GM19043 (cell line): ENCODE results near the gene FBXO11.

Experiments
- ATAC-seq: cut with Tn5 transposase; IDR thresholded peaks from one replicate; pipeline ENCODE4 v1.9.1; 2021; ENCODE audit warnings: low read depth; ENCODE audit not compliant: unreplicated experiment

Gene FBXO11

DNA sequence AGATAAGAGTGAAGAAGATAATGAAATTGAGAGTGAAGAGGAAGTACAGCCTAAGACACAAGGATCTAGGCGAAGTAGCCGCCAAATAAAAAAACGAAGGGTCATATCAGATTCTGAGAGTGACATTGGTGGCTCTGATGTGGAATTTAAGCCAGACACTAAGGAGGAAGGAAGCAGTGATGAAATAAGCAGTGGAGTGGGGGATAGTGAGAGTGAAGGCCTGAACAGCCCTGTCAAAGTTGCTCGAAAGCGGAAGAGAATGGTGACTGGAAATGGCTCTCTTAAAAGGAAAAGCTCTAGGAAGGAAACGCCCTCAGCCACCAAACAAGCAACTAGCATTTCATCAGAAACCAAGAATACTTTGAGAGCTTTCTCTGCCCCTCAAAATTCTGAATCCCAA is 107.7 kb downstream of the FBXO11 start:
- ATAC-seq = no peak

DNA sequence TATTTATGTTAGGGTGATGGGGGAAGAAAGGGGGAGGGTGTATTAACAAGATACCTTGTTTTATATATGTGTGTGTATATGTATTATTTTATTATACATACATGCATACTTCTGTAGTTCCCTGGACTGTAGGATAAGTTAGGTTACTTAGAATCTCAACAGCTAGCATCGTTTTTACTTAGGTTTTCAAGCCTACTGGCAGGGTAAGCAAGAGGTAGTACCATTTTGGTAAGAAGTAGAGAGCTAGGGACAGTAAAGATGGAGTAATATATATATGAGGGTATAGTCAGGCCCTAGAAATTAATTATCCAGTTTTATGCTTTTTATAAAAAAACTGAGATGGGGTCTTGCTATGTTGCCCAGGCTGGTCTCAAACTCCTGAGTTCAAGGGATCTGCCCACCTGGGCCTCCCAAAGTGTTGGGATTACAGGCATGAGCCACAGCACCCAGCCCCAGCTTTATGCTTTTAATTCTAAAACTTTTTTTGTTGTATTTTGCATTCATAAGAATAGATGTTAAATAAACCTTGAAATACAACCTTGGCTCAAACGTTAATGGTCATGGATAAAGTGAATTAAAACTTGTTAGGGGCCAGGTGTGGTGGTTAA is 110.1 kb downstream of the FBXO11 start:
- no peak for ATAC-seq

DNA sequence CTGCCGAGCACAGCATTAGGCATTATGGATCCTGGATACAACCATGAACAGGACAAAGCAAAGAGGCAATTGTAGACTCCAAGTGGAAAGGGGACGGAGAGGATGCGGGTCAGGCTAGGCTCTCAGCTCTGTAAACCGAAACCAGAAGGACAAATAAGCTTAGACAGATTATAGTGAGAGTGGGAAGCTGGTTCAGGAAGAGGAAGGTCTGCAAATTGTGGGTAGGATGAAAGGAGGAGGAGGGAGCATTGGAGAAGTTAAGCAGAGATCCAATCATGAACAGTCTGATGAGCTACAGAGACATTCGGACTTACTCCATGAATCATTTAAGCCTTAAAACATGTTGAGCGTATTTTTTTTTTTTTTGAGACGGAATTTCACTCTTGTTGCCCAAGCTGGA is 120.3 kb downstream of the FBXO11 start:
- ATAC-seq = no peak

DNA sequence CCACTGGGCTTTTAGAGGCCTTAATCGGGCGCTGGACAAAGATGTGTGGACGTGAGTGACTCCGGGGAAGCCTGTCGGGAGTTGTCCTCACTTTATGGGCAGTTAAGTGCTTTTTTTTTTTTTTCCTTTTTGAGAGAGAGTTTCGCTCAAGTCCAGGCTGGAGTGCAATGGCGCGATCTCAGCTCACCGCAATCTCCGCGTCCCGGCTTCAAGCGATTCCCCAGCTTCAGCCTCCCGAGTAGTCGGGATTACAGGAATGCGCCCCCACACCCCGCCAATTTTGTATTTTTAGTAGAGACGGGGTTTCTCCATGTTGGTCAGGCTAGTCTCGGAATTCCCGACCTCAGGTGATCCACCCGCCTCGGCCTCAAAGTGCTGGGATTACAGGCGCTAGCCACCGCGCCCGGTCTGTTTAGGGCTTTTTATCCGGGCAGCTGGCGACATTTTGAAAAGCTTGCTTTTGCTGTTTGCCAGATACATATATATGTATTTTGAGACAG is 121.9 kb downstream of the FBXO11 start:
- no peak for ATAC-seq

DNA sequence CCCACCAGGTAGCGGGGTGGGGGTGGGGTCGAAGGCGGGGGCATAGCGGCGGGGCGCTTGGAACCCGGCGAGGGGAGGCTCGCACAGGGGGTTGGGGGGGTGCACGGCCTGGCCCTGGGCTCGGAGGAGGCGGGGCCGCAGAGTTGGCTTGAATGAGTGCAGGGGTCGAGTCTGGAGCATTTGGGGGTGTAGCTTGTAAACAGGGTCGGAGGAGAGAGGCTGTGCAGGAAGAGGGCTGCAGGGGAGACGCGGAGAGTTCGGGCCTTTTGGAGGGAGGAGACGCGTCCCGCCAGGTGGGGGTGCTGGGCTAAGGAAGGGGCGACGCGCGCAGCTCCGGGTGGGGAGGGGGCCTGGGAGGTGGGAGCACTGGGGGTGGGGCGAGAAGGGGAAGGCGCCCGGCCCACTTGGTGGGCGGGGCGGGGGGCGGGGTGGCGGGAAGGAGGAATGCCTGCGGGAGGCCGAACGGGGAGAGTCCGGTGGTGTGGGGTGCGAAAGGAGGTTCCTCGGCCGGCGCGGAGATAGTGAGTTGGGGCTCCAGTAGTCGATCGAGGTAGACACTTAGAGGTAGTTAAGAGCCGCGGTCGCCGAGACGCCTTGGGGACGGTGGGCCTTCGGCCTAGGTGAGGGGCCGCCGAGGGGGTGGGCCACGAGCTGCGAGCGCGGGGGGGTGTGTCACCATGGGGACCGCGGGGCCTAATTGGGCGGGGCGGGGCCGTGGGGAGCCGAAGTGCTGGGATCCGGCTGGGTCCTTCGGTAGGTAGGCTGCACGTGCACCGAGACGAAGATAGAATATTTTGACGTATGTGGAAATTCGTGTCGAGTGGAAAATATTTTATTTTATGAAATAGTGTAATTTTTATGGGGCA is 122.6 kb downstream of the FBXO11 start:
- ATAC-seq = peak; percentile 14

DNA sequence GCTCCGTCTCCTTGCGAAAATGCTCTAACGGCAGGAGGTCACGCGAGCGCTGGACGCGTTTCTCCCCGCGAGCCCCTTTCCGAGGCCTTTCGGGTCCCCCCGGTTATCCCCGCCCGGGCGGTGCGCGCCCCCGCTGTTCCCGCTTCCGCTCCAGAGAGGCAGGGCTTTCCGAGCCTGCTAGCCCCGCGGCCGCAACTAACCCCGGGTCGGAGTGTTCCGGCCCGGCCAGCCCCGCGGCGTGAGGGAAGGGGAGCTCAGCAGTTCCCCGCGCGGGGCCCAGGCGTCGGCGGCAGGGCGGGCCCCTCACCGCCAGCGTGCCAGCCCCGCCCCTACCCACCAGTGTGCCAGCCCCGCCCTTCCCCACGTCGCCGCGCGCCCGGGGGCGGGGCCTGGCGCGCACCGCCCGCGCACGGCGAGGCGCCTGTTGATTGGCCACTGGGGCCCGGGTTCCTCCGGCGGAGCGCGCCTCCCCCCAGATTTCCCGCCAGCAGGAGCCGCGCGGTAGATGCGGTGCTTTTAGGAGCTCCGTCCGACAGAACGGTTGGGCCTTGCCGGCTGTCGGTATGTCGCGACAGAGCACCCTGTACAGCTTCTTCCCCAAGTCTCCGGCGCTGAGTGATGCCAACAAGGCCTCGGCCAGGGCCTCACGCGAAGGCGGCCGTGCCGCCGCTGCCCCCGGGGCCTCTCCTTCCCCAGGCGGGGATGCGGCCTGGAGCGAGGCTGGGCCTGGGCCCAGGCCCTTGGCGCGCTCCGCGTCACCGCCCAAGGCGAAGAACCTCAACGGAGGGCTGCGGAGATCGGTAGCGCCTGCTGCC is 123.4 kb downstream of the FBXO11 start, which contains the start of gene MSH6:
Gene MSH6 (plus strand): TSS at position 475 of the 815 bp plus-strand sequence. CDS start 89 bp downstream, at position 564.
- peak; percentile 82 for ATAC-seq

DNA sequence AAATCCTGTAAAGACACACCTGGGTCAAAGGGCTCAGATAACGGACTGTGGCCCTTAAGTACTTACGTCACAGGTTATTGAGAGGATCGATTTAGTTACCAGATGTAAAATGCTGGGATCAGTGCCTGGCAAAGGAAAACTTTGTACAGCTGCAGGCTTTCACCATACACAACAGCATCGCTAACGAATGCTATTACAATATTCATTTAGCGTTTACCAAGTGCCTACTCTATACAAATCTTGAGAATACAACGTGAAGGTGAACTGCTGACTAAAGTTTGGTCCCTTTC is 124.0 kb downstream of the FBXO11 start:
- no peak for ATAC-seq

DNA sequence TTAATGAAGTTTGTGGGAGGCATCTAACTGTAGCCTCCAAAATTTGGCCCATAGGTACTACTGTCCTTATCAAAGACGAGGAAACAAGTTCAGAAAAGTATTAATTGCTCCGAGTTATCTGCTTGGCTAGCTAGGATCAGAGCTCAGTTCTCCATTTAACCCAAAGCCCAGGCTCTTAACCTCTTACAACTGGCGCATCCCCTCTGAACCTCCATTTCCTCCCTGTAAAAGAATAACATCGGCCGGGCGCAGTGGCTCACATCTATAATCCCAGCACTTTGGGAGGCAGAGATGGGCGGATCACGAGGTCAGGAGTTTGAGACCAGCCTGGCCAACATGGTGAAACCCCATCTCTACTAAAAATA is 126.9 kb downstream of the FBXO11 start:
- no peak for ATAC-seq

DNA sequence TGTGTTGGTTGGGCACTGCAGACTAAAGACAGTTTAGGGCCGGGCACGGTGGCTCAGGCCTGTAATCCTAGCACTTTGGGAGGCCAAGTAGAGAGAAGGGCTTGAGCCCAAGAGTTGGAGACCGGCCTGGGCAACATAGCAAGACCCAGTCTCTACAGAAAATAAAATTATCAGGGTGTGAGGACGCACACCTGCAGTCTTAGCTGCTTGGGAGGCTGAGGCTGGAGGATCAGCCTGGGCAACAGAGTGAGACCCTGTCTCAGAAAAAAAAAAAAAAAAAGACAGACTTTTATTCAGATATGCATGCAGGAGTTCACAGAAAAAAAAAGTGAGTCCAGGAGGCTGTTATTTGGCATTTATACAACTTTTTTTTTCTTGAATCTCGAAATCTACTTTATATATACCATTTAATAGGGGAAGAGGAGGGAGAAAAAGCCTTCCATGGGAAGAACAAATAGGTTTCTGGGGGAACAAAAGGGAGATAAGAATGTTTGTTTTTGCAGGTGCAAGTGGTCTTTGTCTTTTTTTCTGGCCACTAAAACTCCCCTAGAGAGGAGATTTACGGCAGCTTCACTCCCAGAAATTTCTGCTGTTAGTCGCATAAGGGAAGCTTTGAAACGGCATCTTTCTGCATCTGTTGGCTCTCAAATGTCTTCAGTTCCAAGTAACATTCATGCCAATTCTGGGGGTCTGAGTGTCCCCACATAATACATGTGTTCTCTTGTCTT is 127.4 kb downstream of the FBXO11 start:
- no peak for ATAC-seq

DNA sequence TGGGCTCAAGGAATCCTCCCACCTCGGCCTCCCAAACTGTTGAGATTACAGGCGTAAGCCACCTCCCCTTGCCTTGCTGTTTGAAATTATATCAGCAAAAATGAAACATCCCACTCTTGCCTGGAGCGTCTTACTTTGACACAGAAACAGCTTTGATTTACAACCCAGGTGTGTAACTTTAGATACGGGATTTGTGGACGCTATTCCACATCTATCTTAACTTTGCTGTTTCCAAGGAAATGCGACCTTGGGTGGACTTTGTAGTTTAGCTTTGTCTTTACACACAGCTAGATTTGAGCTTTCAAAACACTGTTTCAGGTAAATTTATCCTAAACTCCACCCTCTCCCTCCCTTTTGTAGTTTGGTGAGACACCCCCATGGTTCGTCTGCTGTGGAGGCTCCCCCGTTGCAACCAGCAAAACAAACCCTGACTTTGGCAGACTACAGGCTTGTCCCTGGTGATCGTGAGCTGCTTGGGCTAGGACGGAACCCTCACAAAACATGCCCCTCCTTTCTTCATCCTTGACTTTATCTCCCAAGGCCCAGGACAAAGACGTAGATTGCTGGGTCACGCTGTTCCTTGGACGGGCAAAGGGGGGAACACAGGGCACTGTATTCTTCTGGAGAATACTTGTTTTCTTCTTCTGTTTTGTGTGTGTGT is 128.9 kb downstream of the FBXO11 start:
- ATAC-seq = no peak

DNA sequence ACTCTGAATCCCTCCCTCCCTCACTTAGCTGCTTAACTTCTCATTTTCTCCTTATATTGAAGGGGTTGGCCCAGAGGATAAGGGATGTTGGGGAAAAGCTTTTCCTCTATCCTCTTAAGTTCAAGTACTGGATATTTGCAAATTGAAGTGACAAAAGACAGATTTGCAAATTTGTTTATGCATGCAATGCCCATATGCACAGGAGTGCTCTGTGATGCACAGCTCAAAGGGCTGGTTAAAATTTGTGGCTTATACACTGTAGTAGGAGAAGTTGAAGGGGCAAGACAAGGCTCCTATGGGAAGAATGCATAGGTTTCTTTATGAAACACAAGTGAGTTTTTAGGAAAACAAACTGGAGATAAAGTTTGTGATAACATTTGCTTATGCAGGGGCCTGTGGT is 131.7 kb downstream of the FBXO11 start:
- no peak for ATAC-seq

DNA sequence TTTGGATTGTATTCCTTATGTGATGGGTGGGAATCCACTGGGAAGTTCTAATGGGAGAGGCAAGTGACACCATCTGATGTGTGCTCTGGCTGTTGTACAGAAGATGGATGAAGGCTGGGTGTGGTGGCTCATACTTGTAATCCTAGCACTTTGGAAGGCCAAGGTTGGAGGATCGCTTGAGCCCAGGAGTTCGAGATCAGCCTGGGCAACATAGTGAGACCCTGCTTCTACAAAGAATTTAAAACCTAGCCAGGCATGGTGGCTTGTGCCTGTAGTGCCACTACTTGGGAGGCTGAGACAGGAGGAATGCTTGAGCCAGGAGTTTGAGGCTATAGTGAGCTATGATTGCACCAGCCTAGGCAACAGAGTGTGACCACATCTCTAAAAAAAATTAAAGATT is 134.0 kb downstream of the FBXO11 start:
- no peak for ATAC-seq

DNA sequence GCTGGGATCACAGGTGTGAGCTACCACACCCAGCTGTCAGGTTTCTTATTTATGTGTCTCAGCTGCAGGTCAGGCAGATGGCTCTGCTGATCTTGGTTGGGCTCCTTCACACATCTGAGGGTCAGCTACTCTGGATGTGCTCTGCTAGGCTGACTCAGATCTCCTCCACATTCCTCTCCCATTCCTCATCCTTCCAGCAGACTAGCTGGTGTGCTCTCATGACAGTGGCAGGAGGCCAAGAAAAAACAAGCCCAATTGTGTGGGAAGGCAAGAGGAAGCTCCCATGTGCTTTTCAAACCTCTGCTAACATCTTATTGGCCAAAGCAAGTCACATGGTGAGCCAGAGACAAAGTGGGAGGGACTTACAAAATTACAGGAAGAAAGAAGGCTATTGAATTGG is 135.1 kb downstream of the FBXO11 start:
- no peak for ATAC-seq

DNA sequence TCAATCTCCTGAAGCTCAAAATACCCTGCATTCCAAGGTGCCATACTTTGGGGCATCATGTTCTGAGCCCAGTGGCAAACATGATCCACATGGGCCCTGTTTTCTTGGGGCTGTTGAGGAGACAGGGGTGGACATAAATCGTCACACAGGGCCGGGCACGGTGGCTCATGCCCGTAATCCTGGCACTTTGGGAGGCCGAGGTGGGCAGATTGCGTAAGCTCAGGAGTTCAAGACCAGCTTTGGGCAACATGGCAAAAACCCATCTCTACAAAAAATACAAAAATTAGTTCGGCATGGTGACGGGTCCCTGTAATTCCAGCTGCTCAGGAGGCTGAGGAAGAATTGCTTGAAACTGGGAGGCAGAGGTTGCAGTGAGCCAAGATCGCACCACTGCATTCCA is 137.0 kb downstream of the FBXO11 start:
- ATAC-seq = no peak

DNA sequence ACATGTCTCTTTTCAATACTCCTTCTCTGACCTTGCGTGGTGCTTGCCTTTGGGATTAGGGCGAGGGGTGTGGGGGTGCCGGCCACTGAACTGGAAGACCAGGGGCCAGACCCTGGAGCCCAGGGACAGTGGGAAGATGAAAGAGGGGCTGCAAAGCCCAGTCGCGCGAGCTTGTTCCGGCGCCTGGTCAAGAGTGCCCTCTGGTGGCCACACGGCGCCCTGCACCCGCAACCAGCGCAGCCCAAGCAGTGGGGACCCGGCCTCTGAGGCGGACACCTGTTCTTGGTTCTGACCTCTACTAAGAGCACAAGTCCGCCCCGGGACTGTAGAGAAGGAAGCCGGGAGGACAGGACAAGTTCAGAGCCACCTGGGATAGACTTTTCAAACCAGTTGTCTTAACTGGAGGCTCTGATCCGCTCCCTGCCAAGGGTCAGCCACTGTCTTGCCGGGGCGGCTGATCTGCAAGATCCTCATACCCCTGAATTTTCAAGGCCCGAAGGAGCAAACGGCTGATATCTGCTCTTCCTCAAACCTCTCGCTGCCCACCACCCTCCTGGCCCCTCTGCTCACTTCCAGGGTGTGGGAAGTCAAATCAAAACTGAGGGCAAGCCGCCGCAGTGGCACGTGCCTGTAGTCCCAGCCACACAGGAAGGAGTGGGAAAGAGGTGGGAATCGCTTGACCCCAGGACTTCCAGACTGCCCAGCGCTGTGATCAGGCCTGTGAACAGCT is 138.3 kb downstream of the FBXO11 start:
- ATAC-seq = no peak

DNA sequence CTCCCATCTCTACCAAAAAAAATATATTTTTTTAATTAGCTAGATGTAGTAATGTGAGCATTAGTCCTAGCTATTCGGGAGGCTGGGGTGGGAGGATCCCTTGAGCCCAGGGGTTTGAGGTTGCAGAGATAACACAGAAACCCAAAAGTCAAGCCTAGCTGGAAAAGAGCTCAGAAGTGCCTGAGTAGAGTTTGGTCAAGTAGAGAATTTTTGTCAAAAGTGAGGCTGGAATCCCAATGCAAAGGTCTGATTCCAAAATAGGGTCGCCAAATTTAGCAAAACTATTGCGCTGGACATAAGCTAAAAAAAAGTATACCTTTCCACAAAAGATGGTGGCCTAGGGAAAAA is 138.8 kb downstream of the FBXO11 start:
- ATAC-seq = no peak

DNA sequence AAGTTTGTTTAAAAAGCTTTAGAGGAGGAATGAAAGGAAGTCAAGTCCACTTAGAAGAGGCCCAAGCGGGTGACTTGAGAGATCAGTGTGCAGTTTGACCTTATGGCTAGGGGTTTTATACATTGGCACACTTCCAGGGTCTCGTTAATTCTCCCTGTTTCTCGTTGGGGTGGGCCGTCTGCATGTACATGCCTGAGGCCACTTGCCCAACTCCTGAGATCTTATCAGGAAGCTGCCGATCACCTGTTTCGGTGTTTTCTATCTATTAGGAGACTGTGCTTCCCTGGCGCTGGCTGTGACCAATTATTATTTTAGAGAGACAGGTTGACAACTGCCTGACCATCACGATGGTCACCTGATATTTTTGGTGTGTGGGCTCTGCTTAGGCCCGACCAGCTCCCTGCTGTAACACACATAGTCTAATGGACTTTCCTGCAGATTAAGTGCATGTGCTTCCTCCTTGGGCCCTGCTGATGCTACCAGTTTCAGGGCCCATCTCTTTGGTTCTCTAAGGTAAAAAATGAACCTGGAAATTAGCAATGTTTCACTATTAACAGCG is 154.4 kb downstream of the FBXO11 start:
- no peak for ATAC-seq

DNA sequence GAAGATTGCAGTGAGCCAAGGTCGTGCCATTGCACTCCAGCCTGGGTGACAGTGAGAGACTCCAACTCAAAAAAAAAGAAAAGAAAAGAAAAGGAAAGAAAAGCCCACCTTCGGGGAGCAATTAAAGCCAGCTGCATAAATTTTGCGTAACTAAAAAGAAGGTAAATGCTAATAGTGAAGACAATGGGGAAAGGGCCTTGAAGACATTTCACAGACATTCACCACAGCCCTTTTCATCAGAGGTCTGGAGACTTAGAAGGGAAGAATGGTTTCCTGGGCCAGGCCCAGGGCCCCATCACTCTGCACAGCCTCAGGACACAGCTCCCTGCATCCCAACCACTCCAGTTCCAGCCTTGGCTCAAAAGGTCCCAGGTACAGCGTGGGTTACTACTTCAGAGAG is 158.4 kb downstream of the FBXO11 start:
- no peak for ATAC-seq

DNA sequence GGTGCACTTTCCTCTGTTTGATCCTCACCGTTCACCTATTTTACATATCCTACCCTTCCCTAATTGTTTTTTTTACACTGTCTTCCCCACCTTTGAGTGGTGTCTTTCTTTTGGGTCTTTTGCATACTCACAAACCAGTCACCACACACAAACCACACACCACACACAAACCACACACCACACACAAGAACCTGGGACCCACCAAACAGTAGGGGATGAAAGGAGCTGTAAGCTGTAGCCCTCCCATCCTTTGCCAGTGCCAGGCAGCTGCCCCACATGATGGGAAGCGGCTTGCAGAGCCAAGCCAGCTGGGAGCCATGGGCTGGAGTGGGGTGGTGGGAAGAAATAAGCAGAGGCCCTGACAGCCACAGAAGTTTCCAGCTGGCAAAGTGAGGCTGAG is 162.2 kb downstream of the FBXO11 start:
- ATAC-seq = no peak
